ENCODE measurements around the gene CRYBG3.

- TF ChIP-seq CTCF (IDR thresholded peaks at IDR 0.05) (no peak), POLR2A (IDR thresholded peaks at IDR 0.05; ENCODE audit: low read depth) (no peak), EP300 (IDR thresholded peaks at IDR 0.05) (no peak), POLR2AphosphoS5 (IDR thresholded peaks at IDR 0.05) (no peak)
Measured at GRCh38 chr3:97967966-97968365, 146.2 kb downstream of the CRYBG3 start.
